Measurements from ENCODE around the gene SUFU.
A peak's percentile ranks its signal among the peaks of the same experiment; 100 is the strongest.

SUFU gene

DNA sequence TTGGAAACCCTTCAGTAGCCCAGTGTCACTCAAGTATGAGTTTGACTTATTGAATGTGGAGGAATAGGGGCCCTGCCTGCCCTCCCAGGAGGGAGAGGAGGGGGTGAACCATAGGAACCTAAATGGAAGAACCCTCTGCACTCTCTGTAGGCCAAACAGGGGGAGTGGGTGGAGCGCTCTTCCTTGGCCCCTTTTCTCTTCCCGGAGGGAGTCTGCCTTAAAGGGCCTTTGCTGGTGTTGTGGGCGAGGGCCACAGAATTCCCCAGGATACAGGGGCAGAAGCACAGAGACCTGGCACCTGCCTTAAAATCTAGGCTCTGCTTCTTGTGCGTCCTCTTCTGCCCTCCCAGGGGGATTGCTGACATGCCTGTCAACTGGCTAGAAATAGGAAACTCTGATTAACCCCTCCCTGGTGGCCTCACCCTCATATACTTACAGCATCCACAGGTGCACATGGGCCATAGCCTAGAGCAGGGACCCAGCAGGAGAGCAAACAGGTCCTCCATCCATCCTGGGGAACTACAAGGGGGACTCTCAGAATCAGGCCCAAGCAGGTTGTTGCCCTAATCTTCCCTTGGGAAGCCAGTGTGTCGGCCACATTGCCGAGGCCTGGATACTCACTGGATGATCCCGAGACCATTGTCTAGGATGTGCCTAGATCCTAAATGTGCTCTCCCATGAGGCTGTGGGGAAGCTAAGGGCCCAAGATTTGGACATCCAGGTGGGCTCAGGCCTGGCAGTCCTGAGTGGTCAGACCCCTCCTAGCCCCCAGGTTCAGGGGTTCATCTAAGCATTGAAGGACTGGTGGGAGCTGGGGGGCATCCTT is 143.9 kb downstream of the SUFU start:
- Histone ChIP-seq H3K4me3 (ENCODE audit: low read depth, low read length) (peak overlapping the region; percentile 82), H3K27ac (peak overlapping the region; percentile 99), H3K27me3 (ENCODE audit: control insufficient read depth, insufficient read depth, low read length) (no peaks in the 10 kb centered on the region), H3K4me1 (peaks cover 39% of the 10 kb centered on the region), H3K79me2 (peaks cover 84% of the 10 kb centered on the region), H3K36me3 (ENCODE audit: control insufficient read depth, insufficient read depth, low read length) (no peaks in the 10 kb centered on the region), H3K9ac (peak overlapping the region; percentile 24), H2AFZ (no peak overlapping the region), H3K9me3 (ENCODE audit: control insufficient read depth, low read length) (no peaks in the 10 kb centered on the region), H3K4me2 (ENCODE audit: low read length) (peak overlapping the region; percentile 96)
- TF ChIP-seq, protein P1, sequence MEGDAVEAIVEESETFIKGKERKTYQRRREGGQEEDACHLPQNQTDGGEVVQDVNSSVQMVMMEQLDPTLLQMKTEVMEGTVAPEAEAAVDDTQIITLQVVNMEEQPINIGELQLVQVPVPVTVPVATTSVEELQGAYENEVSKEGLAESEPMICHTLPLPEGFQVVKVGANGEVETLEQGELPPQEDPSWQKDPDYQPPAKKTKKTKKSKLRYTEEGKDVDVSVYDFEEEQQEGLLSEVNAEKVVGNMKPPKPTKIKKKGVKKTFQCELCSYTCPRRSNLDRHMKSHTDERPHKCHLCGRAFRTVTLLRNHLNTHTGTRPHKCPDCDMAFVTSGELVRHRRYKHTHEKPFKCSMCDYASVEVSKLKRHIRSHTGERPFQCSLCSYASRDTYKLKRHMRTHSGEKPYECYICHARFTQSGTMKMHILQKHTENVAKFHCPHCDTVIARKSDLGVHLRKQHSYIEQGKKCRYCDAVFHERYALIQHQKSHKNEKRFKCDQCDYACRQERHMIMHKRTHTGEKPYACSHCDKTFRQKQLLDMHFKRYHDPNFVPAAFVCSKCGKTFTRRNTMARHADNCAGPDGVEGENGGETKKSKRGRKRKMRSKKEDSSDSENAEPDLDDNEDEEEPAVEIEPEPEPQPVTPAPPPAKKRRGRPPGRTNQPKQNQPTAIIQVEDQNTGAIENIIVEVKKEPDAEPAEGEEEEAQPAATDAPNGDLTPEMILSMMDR (IDR thresholded peaks at IDR 0.05) = no peak

DNA sequence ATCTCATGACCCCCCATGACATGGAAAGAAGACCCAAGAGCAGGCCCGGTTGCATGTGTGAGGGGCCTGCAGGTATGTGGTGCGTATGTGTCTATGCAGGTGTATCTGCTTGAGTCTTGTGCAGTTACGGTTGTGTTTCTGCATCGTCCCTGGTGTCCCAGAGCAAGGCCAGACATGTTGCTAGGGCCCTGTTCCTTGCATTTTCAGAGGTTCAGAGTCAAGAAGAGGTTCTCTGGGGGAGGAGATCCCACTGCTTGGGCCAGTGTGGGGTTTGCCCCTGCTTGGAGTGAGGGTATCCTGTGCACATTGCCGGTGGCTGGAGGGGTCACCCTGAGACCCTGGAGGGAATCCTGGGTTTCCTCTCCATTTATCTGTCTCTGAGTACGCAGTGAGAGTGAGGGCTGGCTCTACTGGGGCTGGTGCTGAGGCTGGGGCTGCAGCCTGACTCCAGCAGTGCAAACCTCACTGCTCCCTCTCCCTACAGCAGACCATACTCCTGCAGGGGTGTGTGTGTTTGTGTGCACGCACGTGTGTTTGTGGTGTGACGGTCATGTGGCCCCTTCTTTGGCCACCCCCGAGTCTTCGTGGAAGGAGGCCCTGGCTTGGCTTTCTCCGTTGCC is 144.6 kb downstream of the SUFU start:
- Histone ChIP-seq H3K9me3 (ENCODE audit: control insufficient read depth, low read length) (no peaks in the 10 kb centered on the region), H3K27ac (peak overlapping the region; percentile 99), H3K4me2 (ENCODE audit: low read length) (peak overlapping the region; percentile 96), H2AFZ (no peak overlapping the region), H3K9ac (no peak overlapping the region), H3K79me2 (peaks cover 88% of the 10 kb centered on the region), H3K4me3 (ENCODE audit: low read depth, low read length) (no peak overlapping the region), H3K27me3 (ENCODE audit: control insufficient read depth, insufficient read depth, low read length) (no peaks in the 10 kb centered on the region), H3K4me1 (peaks cover 41% of the 10 kb centered on the region), H3K36me3 (ENCODE audit: control insufficient read depth, insufficient read depth, low read length) (no peaks in the 10 kb centered on the region)
- TF ChIP-seq, protein P1 (IDR thresholded peaks at IDR 0.05) = no peak

DNA sequence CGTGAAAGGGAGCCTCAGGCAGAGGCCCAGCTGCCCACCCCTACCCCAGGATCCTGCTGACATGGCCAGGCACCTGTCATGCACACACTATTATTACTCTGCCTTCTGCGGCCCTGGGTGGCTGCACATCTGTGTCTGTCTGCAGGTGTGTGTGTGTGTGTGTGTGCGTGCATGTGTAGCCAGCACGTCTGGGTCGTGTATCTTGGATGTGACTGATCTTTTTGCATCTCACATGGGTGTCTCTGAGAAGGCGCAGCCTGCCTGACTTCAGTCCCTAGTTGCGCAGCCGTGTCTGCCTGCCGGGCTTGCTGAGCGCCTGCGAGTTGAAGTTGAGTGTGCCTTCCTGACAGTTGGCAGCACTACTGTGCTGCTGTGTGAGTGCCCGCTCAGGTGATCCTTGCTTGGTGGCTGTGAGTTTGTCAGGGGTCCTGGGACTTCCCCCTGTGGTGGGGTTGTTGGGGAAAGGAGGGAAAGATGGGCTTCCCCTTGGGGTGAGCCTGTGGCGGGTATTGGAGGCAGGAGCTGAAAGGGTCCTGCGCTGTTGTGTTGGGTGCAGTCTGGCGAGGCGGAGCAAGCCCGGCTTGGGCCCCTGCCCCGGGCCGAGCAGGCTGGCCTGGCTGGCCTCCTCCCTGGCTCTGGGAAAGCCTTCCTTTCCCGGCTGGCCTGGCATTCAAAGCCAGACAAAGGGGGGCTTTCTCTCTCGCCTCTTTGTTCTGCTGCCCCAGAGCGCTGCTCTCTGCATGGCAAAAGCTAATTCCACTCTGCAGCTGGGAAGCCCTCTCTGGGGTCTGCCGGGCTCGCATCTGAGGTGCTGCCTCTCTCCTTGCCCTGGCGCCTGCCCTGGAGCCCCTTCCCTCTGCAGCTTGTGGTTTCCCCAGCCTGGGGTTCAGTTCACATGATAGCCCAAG is 145.4 kb downstream of the SUFU start:
- peak overlapping the region; percentile 99 for H3K27ac ChIP-seq
- H3K9me3 ChIP-seq (ENCODE audit: control insufficient read depth, low read length) = no peaks in the 10 kb centered on the region
- H3K4me2 ChIP-seq (ENCODE audit: low read length) = peak overlapping the region; percentile 96
- no peaks in the 10 kb centered on the region for H3K27me3 ChIP-seq (ENCODE audit: control insufficient read depth, insufficient read depth, low read length)
- peak overlapping the region; percentile 46 for H3K9ac ChIP-seq
- no peak overlapping the region for H2AFZ ChIP-seq
- H3K4me1 ChIP-seq = peaks cover 41% of the 10 kb centered on the region
- no peaks in the 10 kb centered on the region for H3K36me3 ChIP-seq (ENCODE audit: control insufficient read depth, insufficient read depth, low read length)
- H3K79me2 ChIP-seq = peaks cover 91% of the 10 kb centered on the region
- peak overlapping the region; percentile 8 for H3K4me3 ChIP-seq (ENCODE audit: low read depth, low read length)
- TF ChIP-seq, protein P1 (IDR thresholded peaks at IDR 0.05) = no peak

DNA sequence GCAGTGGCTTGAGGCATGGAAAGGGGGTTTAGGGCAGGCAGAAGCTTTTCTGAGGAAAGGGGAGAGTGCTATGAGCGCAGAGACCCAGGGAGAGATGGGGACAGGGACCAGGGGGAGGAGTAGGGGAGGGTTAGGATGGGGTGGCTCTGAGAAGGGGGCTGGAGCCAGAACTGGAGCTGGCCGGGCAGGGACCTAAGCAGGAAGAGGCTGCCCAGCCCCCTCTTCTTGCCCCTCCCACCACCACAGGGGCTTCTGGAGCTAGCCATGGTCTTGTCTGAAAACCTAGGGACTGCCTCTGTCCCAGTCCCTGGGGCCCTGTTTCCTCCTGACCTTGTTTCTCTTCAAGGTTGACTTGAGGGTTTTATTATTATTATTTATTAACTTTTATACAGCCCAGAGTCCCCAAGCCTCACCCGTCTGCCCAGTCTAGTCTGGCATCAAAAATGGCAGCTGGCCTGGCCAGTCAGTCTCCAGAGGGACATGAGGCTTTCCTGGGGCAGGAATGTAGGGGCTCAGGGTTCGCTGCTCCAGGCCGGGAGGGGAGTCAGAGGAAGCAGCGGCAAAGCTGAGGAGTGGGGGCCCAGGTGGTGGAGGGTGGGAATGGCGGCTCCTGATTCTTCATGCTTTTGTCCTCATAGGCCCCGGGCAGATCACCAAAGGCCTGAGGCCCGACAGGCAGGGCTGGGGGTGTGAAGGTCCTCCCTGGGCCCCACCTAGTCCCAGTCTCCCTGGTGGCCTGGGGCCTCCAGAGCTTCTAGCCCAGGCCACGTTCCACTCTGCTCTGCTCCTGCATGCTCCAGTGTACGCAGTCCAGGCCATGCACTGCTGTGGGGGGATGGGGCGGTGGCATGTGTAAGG is 146.3 kb downstream of the SUFU start:
- TF ChIP-seq, protein P1 (IDR thresholded peaks at IDR 0.05) = no peak
- no peak overlapping the region for H2AFZ ChIP-seq
- no peaks in the 10 kb centered on the region for H3K36me3 ChIP-seq (ENCODE audit: control insufficient read depth, insufficient read depth, low read length)
- peaks cover 41% of the 10 kb centered on the region for H3K4me1 ChIP-seq
- H3K27ac ChIP-seq = peak overlapping the region; percentile 99
- H3K4me3 ChIP-seq (ENCODE audit: low read depth, low read length) = no peak overlapping the region
- peak overlapping the region; percentile 46 for H3K9ac ChIP-seq
- H3K79me2 ChIP-seq = peaks cover 82% of the 10 kb centered on the region
- H3K27me3 ChIP-seq (ENCODE audit: control insufficient read depth, insufficient read depth, low read length) = no peaks in the 10 kb centered on the region
- H3K4me2 ChIP-seq (ENCODE audit: low read length) = peak overlapping the region; percentile 96
- H3K9me3 ChIP-seq (ENCODE audit: control insufficient read depth, low read length) = no peaks in the 10 kb centered on the region
